Measurements from ENCODE around the gene LHX6. TPM values are rescaled to one million over a fixed set of nuclear protein-coding genes. Genes with fewer than 3 reads are reported as not detected.
A peak's percentile ranks its signal among the peaks of the same experiment; 100 is the strongest.

LHX6 gene
- total RNA-seq (10 to 100 TPM; 12.2 to 13.8 TPM), polyA plus RNA-seq (not detected)
- long read RNA-seq, donor 1, partial matches to known transcripts = 26 of 33 reads
- long read RNA-seq, donor 1, other reads (novel, unspliced or antisense) = 2 of 33 reads
- long read RNA-seq, donor 2, partial matches to known transcripts = 5 of 13 reads
- long read RNA-seq, donor 2, other reads (novel, unspliced or antisense) = 2 of 13 reads

- H3K4me1 ChIP-seq (ENCODE audit: control insufficient read depth in 1 of 2, insufficient read depth in 2 of 2, low read length in 2 of 2) = no peaks in the 10 kb centered on the region
- H3K36me3 ChIP-seq (ENCODE audit: control insufficient read depth in 1 of 2, insufficient read depth in 2 of 2, low read length in 1 of 2) = no peaks in the 10 kb centered on the region
- no peaks in the 10 kb centered on the region for H3K27me3 ChIP-seq (ENCODE audit: control insufficient read depth in 1 of 2, insufficient read depth in 2 of 2, low read length in 1 of 2)
- WGBS, 2 donors = 2 to 3% methylated on average over 52 to 70 of the region's 70 CpGs
- intact Hi-C loops (cut with DNase I) = no loop called here
- no peaks in the 10 kb centered on the region for H3K9me3 ChIP-seq (ENCODE audit: control insufficient read depth, low read length)
- peak within 1 kb of the TSS in 1 of 2 donors; percentile 1 for H3K4me3 ChIP-seq (ENCODE audit: low read length in 2 of 2)
- DNase-seq (no peak), ATAC-seq (ENCODE audit: low FRiP score) (no peak)
- no peak within 1 kb of the TSS for H3K27ac ChIP-seq (ENCODE audit: low read depth in 1 of 2, low read length in 2 of 2)
These were observed at the start of gene LHX6 for GRCh38 chr9:122228568-122229484. TSS of gene LHX6 (minus strand) at chr9:122228957. CDS start at chr9:122228740, 217 bp downstream.

GRCh38 chr9:122277285-122277897 is 48.6 kb upstream of the LHX6 start:
- Histone ChIP-seq H3K9me3 (ENCODE audit: control insufficient read depth, low read length) (no peaks in the 10 kb centered on the region), H3K4me3 (ENCODE audit: low read length in 2 of 2) (no peak overlapping the region), H3K27me3 (ENCODE audit: control insufficient read depth in 1 of 2, insufficient read depth in 2 of 2, low read length in 1 of 2) (no peaks in the 10 kb centered on the region), H3K4me1 (ENCODE audit: control insufficient read depth in 1 of 2, insufficient read depth in 2 of 2, low read length in 2 of 2) (peaks cover 0 to 2% of the 10 kb centered on the region in 2 donors), H3K36me3 (ENCODE audit: control insufficient read depth in 1 of 2, insufficient read depth in 2 of 2, low read length in 1 of 2) (peaks cover 2 to 4% of the 10 kb centered on the region in 2 donors), H3K27ac (ENCODE audit: low read depth in 1 of 2, low read length in 2 of 2) (no peak overlapping the region)
- WGBS, 2 donors = 97 to 98% methylated on average over 10 of the region's 10 CpGs
- DNase-seq (no peak), ATAC-seq (ENCODE audit: low FRiP score) (no peak)
- intact Hi-C loops (cut with DNase I) = no loop called here

- WGBS, 2 donors = 98 to 99% methylated on average over 7 of the region's 7 CpGs
These were observed 47.3 kb upstream of the LHX6 start for GRCh38 chr9:122276096-122276495.

GRCh38 chr9:122274055-122274454 is 45.3 kb upstream of the LHX6 start:
- DNase-seq (no peak), ATAC-seq (ENCODE audit: low FRiP score) (no peak)
- intact Hi-C loops (cut with DNase I) = no loop called here
- WGBS, 2 donors = 96 to 98% methylated on average over 2 of the region's 2 CpGs
- Histone ChIP-seq H3K27ac (ENCODE audit: low read depth in 1 of 2, low read length in 2 of 2) (no peak overlapping the region), H3K4me1 (ENCODE audit: control insufficient read depth in 1 of 2, insufficient read depth in 2 of 2, low read length in 2 of 2) (no peaks in the 10 kb centered on the region), H3K9me3 (ENCODE audit: control insufficient read depth, low read length) (no peaks in the 10 kb centered on the region), H3K36me3 (ENCODE audit: control insufficient read depth in 1 of 2, insufficient read depth in 2 of 2, low read length in 1 of 2) (peaks cover 4 to 5% of the 10 kb centered on the region in 2 donors), H3K4me3 (ENCODE audit: low read length in 2 of 2) (no peak overlapping the region), H3K27me3 (ENCODE audit: control insufficient read depth in 1 of 2, insufficient read depth in 2 of 2, low read length in 1 of 2) (no peaks in the 10 kb centered on the region)

More at GRCh38 chr9:122276096-122276495, 47.3 kb upstream of the LHX6 start:
- Histone ChIP-seq H3K36me3 (ENCODE audit: control insufficient read depth in 1 of 2, insufficient read depth in 2 of 2, low read length in 1 of 2) (peaks cover 3 to 4% of the 10 kb centered on the region in 2 donors), H3K27ac (ENCODE audit: low read depth in 1 of 2, low read length in 2 of 2) (no peak overlapping the region), H3K4me1 (ENCODE audit: control insufficient read depth in 1 of 2, insufficient read depth in 2 of 2, low read length in 2 of 2) (peaks cover 0 to 2% of the 10 kb centered on the region in 2 donors), H3K4me3 (ENCODE audit: low read length in 2 of 2) (no peak overlapping the region), H3K27me3 (ENCODE audit: control insufficient read depth in 1 of 2, insufficient read depth in 2 of 2, low read length in 1 of 2) (no peaks in the 10 kb centered on the region), H3K9me3 (ENCODE audit: control insufficient read depth, low read length) (no peaks in the 10 kb centered on the region)
- intact Hi-C loops (cut with DNase I) = no loop called here
- DNase-seq (no peak), ATAC-seq (ENCODE audit: low FRiP score) (no peak)

- peaks cover 4 to 5% of the 10 kb centered on the region in 2 donors for H3K36me3 ChIP-seq (ENCODE audit: control insufficient read depth in 1 of 2, insufficient read depth in 2 of 2, low read length in 1 of 2)
- ATAC-seq (ENCODE audit: low FRiP score) (no peak), DNase-seq (no peak)
- intact Hi-C loops (cut with DNase I) = no loop called here
- H3K27me3 ChIP-seq (ENCODE audit: control insufficient read depth in 1 of 2, insufficient read depth in 2 of 2, low read length in 1 of 2) = no peaks in the 10 kb centered on the region
- no peak overlapping the region for H3K27ac ChIP-seq (ENCODE audit: low read depth in 1 of 2, low read length in 2 of 2)
- H3K9me3 ChIP-seq (ENCODE audit: control insufficient read depth, low read length) = no peaks in the 10 kb centered on the region
- H3K4me1 ChIP-seq (ENCODE audit: control insufficient read depth in 1 of 2, insufficient read depth in 2 of 2, low read length in 2 of 2) = peaks cover 2 to 5% of the 10 kb centered on the region in 2 donors
- WGBS, 2 donors = 81 to 83% methylated on average over 6 of the region's 6 CpGs
- H3K4me3 ChIP-seq (ENCODE audit: low read length in 2 of 2) = no peak overlapping the region
These were observed 39.5 kb upstream of the LHX6 start for GRCh38 chr9:122268041-122268814.

GRCh38 chr9:122265149-122265915 is 36.6 kb upstream of the LHX6 start:
- 11 to 13% methylated on average over 17 of the region's 17 CpGs for WGBS, 2 donors
- Histone ChIP-seq H3K27me3 (ENCODE audit: control insufficient read depth in 1 of 2, insufficient read depth in 2 of 2, low read length in 1 of 2) (no peaks in the 10 kb centered on the region), H3K9me3 (ENCODE audit: control insufficient read depth, low read length) (no peaks in the 10 kb centered on the region), H3K36me3 (ENCODE audit: control insufficient read depth in 1 of 2, insufficient read depth in 2 of 2, low read length in 1 of 2) (no peaks in the 10 kb centered on the region), H3K4me3 (ENCODE audit: low read length in 2 of 2) (peak overlapping the region; percentile 60 to 90), H3K27ac (ENCODE audit: low read depth in 1 of 2, low read length in 2 of 2) (peak overlapping the region in 1 of 2 donors; percentile 24), H3K4me1 (ENCODE audit: control insufficient read depth in 1 of 2, insufficient read depth in 2 of 2, low read length in 2 of 2) (peaks cover 5 to 6% of the 10 kb centered on the region in 2 donors)
- DNase-seq (no peak), ATAC-seq (ENCODE audit: low FRiP score) (no peak)
- intact Hi-C loops (cut with DNase I) = no loop called here

- H3K4me3 ChIP-seq (ENCODE audit: low read length in 2 of 2) = peak within 1 kb of the TSS; percentile 60 to 90
- H3K9me3 ChIP-seq (ENCODE audit: control insufficient read depth, low read length) = no peaks in the 10 kb centered on the region
- ATAC-seq (ENCODE audit: low FRiP score) (peak; percentile 96), DNase-seq (peak; percentile 94 to 97)
- H3K36me3 ChIP-seq (ENCODE audit: control insufficient read depth in 1 of 2, insufficient read depth in 2 of 2, low read length in 1 of 2) = peaks cover 0 to 3% of the 10 kb centered on the region in 2 donors
- 0 to 1% methylated on average over 60 of the region's 60 CpGs for WGBS, 2 donors
- H3K4me1 ChIP-seq (ENCODE audit: control insufficient read depth in 1 of 2, insufficient read depth in 2 of 2, low read length in 2 of 2) = peaks cover 5 to 6% of the 10 kb centered on the region in 2 donors
- H3K27me3 ChIP-seq (ENCODE audit: control insufficient read depth in 1 of 2, insufficient read depth in 2 of 2, low read length in 1 of 2) = no peaks in the 10 kb centered on the region
- intact Hi-C loops (cut with DNase I) = loop anchor here in 1 of 2 donors (5.0 kb wide), 1 partner anchor 107 kb away; the partner anchor contains the start of genes MORN5 and NDUFA8
- peak within 1 kb of the TSS; percentile 80 to 92 for H3K27ac ChIP-seq (ENCODE audit: low read depth in 1 of 2, low read length in 2 of 2)
These were observed 35.8 kb upstream of the LHX6 start, which contains the start of the genes MRRF and RBM18 for GRCh38 chr9:122264360-122265148. TSS of gene MRRF (plus strand) at chr9:122264882. CDS start at chr9:122270892, 6,010 bp downstream. TSS of gene RBM18 (minus strand) at chr9:122264840. CDS start at chr9:122261492, 3,348 bp downstream.
